Activated T-helper 2 cell treated with anti-CD3 and anti-CD28 coated beads, Interferon-gamma antibody, Interleukin-2, Interleukin-4, amounts not matched to agents 10 μg/mL and 5 μg/mL and 100 μg/mL, durations not matched to agents 14 hours and 24 hours and 36 hours (primary cell): ENCODE measurements around the gene LAMP1. TPM values are rescaled to one million over a fixed set of nuclear protein-coding genes. Genes with fewer than 3 reads are reported as not detected.

Experiments used
- DNase-seq: peaks from one replicate; pipeline ENCODE4 v3.0.0; 2021; ENCODE audit warnings: low spot score
- H3K27ac Mint-ChIP-seq: one replicate; pipeline ENCODE4 v1.8.0; 2021; ENCODE audit warnings: mixed read lengths
- H3K27me3 Mint-ChIP-seq: one replicate; pipeline ENCODE4 v1.8.0; 2021; ENCODE audit warnings: low read depth, mixed read lengths
- H3K36me3 Mint-ChIP-seq: one replicate; pipeline ENCODE4 v1.8.0; 2021; ENCODE audit warnings: low read depth, mixed read lengths
- H3K4me1 Mint-ChIP-seq: one replicate; pipeline ENCODE4 v1.8.0; 2021; ENCODE audit warnings: low read depth, mixed read lengths
- H3K4me3 Mint-ChIP-seq: one replicate; pipeline ENCODE4 v1.8.0; 2021; ENCODE audit warnings: low read depth, mild to moderate bottlenecking, moderate library complexity, mixed read lengths
- H3K9me3 Mint-ChIP-seq: one replicate; pipeline ENCODE4 v1.8.0; 2021; ENCODE audit warnings: mixed read lengths
- intact Hi-C: fragments of 100-400 bp; cut with micrococcal nuclease; formaldehyde crosslinking; loops from one replicate; pipeline ENCODE4 v1.15.1; 2023
- total RNA-seq: library from RNA; stranded (reverse); gene quantifications from 2 replicates; pipeline ENCODE4 v1.2.3, GENCODE V29; 2022

Gene LAMP1
- total RNA-seq, 1 donor from 2014 or later, result 58.4 TPM

- DNase-seq, result no peak
- Mint-ChIP-seq H3K27ac (no peak overlapping the region), H3K36me3 (no peaks in the 10 kb centered on the region), H3K4me3 (no peak overlapping the region), H3K27me3 (no peaks in the 10 kb centered on the region), H3K4me1 (peaks cover 2% of the 10 kb centered on the region), H3K9me3 (no peaks in the 10 kb centered on the region)
- intact Hi-C loops, result loop anchor here (1.0 kb wide), 1 partner anchor 119 kb away; no protein-coding TSS in a partner anchor
These were observed 21.7 kb upstream of the LAMP1 start for GRCh38 chr13:113275387-113275786.

GRCh38 chr13:113280126-113280525 lies 16.9 kb upstream of the LAMP1 start:
- Mint-ChIP-seq H3K36me3 (no peaks in the 10 kb centered on the region), H3K9me3 (no peaks in the 10 kb centered on the region), H3K4me3 (no peak overlapping the region), H3K27me3 (no peaks in the 10 kb centered on the region), H3K4me1 (no peaks in the 10 kb centered on the region), H3K27ac (no peak overlapping the region)
- intact Hi-C loops, result no loop called here
- DNase-seq, result no peak

GRCh38 chr13:113283904-113284303 lies 13.1 kb upstream of the LAMP1 start:
- H3K27ac Mint-ChIP-seq, result no peak overlapping the region
- H3K4me3 Mint-ChIP-seq, result no peak overlapping the region
- no peaks in the 10 kb centered on the region for H3K9me3 Mint-ChIP-seq
- no peaks in the 10 kb centered on the region for H3K27me3 Mint-ChIP-seq
- H3K4me1 Mint-ChIP-seq, result no peaks in the 10 kb centered on the region
- intact Hi-C loops, result no loop called here
- H3K36me3 Mint-ChIP-seq, result no peaks in the 10 kb centered on the region
- no peak for DNase-seq

GRCh38 chr13:113288880-113289279 lies 8.2 kb upstream of the LAMP1 start:
- Mint-ChIP-seq H3K4me1 (peaks cover 12% of the 10 kb centered on the region), H3K27me3 (peaks cover 29% of the 10 kb centered on the region), H3K27ac (no peak overlapping the region), H3K9me3 (no peaks in the 10 kb centered on the region), H3K4me3 (no peak overlapping the region), H3K36me3 (no peaks in the 10 kb centered on the region)
- DNase-seq, result no peak
- intact Hi-C loops, result no loop called here

GRCh38 chr13:113291129-113291528 lies 5.9 kb upstream of the LAMP1 start:
- DNase-seq, result no peak
- peaks cover 33% of the 10 kb centered on the region for H3K27me3 Mint-ChIP-seq
- H3K4me3 Mint-ChIP-seq, result no peak overlapping the region
- H3K27ac Mint-ChIP-seq, result no peak overlapping the region
- no peaks in the 10 kb centered on the region for H3K9me3 Mint-ChIP-seq
- H3K36me3 Mint-ChIP-seq, result no peaks in the 10 kb centered on the region
- intact Hi-C loops, result no loop called here
- peaks cover 12% of the 10 kb centered on the region for H3K4me1 Mint-ChIP-seq

- peak overlapping the region; percentile 62 for H3K4me3 Mint-ChIP-seq
- peaks cover 35% of the 10 kb centered on the region for H3K27me3 Mint-ChIP-seq
- H3K27ac Mint-ChIP-seq, result peak overlapping the region; percentile 18
- peaks cover 5% of the 10 kb centered on the region for H3K36me3 Mint-ChIP-seq
- intact Hi-C loops, result no loop called here
- no peaks in the 10 kb centered on the region for H3K9me3 Mint-ChIP-seq
- no peak for DNase-seq
- peaks cover 16% of the 10 kb centered on the region for H3K4me1 Mint-ChIP-seq
These were observed 4.8 kb upstream of the LAMP1 start for GRCh38 chr13:113292021-113292862.

GRCh38 chr13:113293686-113294085 lies 3.4 kb upstream of the LAMP1 start:
- intact Hi-C loops, result no loop called here
- Mint-ChIP-seq H3K27me3 (peaks cover 35% of the 10 kb centered on the region), H3K9me3 (no peaks in the 10 kb centered on the region), H3K4me1 (peaks cover 28% of the 10 kb centered on the region), H3K27ac (no peak overlapping the region), H3K36me3 (peaks cover 9% of the 10 kb centered on the region), H3K4me3 (no peak overlapping the region)
- no peak for DNase-seq

- peaks cover 31% of the 10 kb centered on the region for H3K4me1 Mint-ChIP-seq
- DNase-seq, result no peak
- no peak overlapping the region for H3K27ac Mint-ChIP-seq
- no peaks in the 10 kb centered on the region for H3K9me3 Mint-ChIP-seq
- intact Hi-C loops, result loop anchor here (2.0 kb wide), 3 partner anchors 87 to 195 kb away; partner anchors contain the start of genes CUL4A, DCUN1D2 and PCID2
- peaks cover 25% of the 10 kb centered on the region for H3K27me3 Mint-ChIP-seq
- peak overlapping the region; percentile 97 for H3K4me3 Mint-ChIP-seq
- peaks cover 10% of the 10 kb centered on the region for H3K36me3 Mint-ChIP-seq
These were observed 1.3 kb upstream of the LAMP1 start for GRCh38 chr13:113295776-113296175.

GRCh38 chr13:113297370-113298042 lies 467 bp downstream of the LAMP1 start:
- peaks cover 10% of the 10 kb centered on the region for H3K27me3 Mint-ChIP-seq
- no peaks in the 10 kb centered on the region for H3K9me3 Mint-ChIP-seq
- peaks cover 23% of the 10 kb centered on the region for H3K4me1 Mint-ChIP-seq
- DNase-seq, result peak; percentile 54
- peak overlapping the region; percentile 96 for H3K4me3 Mint-ChIP-seq
- H3K27ac Mint-ChIP-seq, result peak overlapping the region; percentile 97
- intact Hi-C loops, result loop anchor here (1.0 to 2.0 kb wide), 4 partner anchors 89 to 355 kb away; partner anchors contain the start of genes CUL4A, DCUN1D2 and PCID2
- peaks cover 10% of the 10 kb centered on the region for H3K36me3 Mint-ChIP-seq

- intact Hi-C loops, result no loop called here
- peak overlapping the region; percentile 97 for H3K27ac Mint-ChIP-seq
- peaks cover 8% of the 10 kb centered on the region for H3K27me3 Mint-ChIP-seq
- no peaks in the 10 kb centered on the region for H3K9me3 Mint-ChIP-seq
- peak overlapping the region; percentile 96 for H3K4me3 Mint-ChIP-seq
- H3K4me1 Mint-ChIP-seq, result peaks cover 21% of the 10 kb centered on the region
- H3K36me3 Mint-ChIP-seq, result peaks cover 10% of the 10 kb centered on the region
- DNase-seq, result no peak
These were observed 1.3 kb downstream of the LAMP1 start for GRCh38 chr13:113298043-113298945.

- H3K36me3 Mint-ChIP-seq, result peaks cover 10% of the 10 kb centered on the region
- peaks cover 21% of the 10 kb centered on the region for H3K4me1 Mint-ChIP-seq
- H3K27ac Mint-ChIP-seq, result no peak overlapping the region
- H3K4me3 Mint-ChIP-seq, result no peak overlapping the region
- H3K27me3 Mint-ChIP-seq, result peaks cover 2% of the 10 kb centered on the region
- intact Hi-C loops, result no loop called here
- no peaks in the 10 kb centered on the region for H3K9me3 Mint-ChIP-seq
- DNase-seq, result no peak
These were observed 2.9 kb downstream of the LAMP1 start for GRCh38 chr13:113299951-113300350.

GRCh38 chr13:113302986-113303385 lies 5.9 kb downstream of the LAMP1 start:
- Mint-ChIP-seq H3K4me1 (peaks cover 13% of the 10 kb centered on the region), H3K4me3 (no peak overlapping the region), H3K36me3 (peaks cover 10% of the 10 kb centered on the region), H3K27me3 (no peaks in the 10 kb centered on the region), H3K27ac (no peak overlapping the region), H3K9me3 (no peaks in the 10 kb centered on the region)
- no peak for DNase-seq
- intact Hi-C loops, result no loop called here
